Measurements from ENCODE around the gene CAMK2N2. TPM values are rescaled to one million over a fixed set of nuclear protein-coding genes. Genes with fewer than 3 reads are reported as not detected.

Gene CAMK2N2
- total and polyA plus RNA-seq, 2 donors (not counting 1 experiment from before 2014, with no cell fraction given) = not detected

DNA sequence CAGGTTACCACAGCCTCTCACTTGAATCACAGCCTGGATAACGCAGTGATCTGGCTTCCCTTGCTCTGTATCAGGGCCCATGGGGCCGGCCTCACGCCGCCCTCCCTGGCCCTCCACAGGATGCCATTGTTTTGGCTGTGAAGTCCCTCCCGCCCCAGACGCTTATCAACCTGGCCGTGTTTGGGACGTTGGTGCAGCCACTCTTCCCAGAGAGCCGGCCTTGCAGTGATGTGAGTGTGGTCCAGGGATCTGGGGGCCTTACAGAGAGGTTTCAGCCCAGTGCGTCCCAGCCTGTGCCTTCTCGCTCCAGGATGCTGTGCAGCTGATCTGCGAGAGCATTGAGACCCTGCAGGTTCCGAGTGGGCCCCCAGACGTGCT is 25.3 kb downstream of the CAMK2N2 start:
- intact Hi-C loops (cut with micrococcal nuclease) = no loop called here
- Histone ChIP-seq H3K79me2 (ENCODE audit: control insufficient read depth, insufficient read depth, low read length) (no peaks in the 10 kb centered on the region), H3K27me3 (replicated peaks in 1 of 4; ENCODE audit: control extremely low read depth in 1 of 4, control insufficient read depth in 3 of 4, insufficient read depth in 4 of 4, low read length in 3 of 4) (peaks cover 0 to 37% (median 21%) of the 10 kb centered on the region in 4 experiments), H3K9ac (ENCODE audit: low read length) (no peak overlapping the region), H3K4me1 (ENCODE audit: control insufficient read depth in 2 of 2, insufficient read depth in 2 of 2, low read length in 2 of 2) (peaks cover 0 to 5% of the 10 kb centered on the region in 2 donors), H3K9me3 (ENCODE audit: control extremely low read depth in 1 of 3, control insufficient read depth in 2 of 3, insufficient read depth in 1 of 3, low read length in 2 of 3) (no peaks in the 10 kb centered on the region), H4K20me1 (ENCODE audit: control insufficient read depth, insufficient read depth, low read length, poor library complexity, severe bottlenecking) (no peaks in the 10 kb centered on the region), H2AFZ (ENCODE audit: insufficient read depth, low read depth, low read length, poor library complexity, severe bottlenecking) (no peak overlapping the region), H3K4me2 (replicated peaks; ENCODE audit: low read depth, low read length, poor library complexity, severe bottlenecking) (no peak overlapping the region), H3K36me3 (replicated peaks in 1 of 2; ENCODE audit: control extremely low read depth in 1 of 2, control insufficient read depth in 1 of 2, extremely low read depth in 1 of 2, insufficient read depth in 2 of 2, low read length in 1 of 2) (no peaks in the 10 kb centered on the region), H3K4me3 (ENCODE audit: control extremely low read depth in 1 of 5, extremely low read depth in 1 of 5, insufficient read depth in 1 of 5, low read depth in 2 of 5, low read length in 4 of 5) (no peak overlapping the region), H3K27ac (ENCODE audit: low read length in 2 of 2) (no peak overlapping the region)
- peaks cover 7% of the 10 kb centered on the region for H3K4me1 Mint-ChIP-seq
- ChIA-PET POLR2A (no interaction called here), CTCF (interaction anchor here (1.7 to 2.9 kb wide), 2 partner anchors 8 to 14 kb away, joined by 7 to 9 read pairs; partner anchors contain the start of gene EEF1AKMT4)
- 89% methylated on average over 14 of the region's 14 CpGs for WGBS (ENCODE audit: insufficient coverage)
- TF ChIP-seq EZH2 (IDR thresholded peaks at IDR 0.05; ENCODE audit: borderline replicate concordance, insufficient read depth, low read depth, low read length, poor library complexity, severe bottlenecking) = no peak
- TF ChIP-seq CTCF (IDR thresholded peaks at IDR 0.05) = no peak
- no peak for DNase-seq
- H3K9me3 Mint-ChIP-seq (ENCODE audit: insufficient read depth) = no peaks in the 10 kb centered on the region
- H3K27ac Mint-ChIP-seq = no peak overlapping the region
- no peak overlapping the region for H3K4me3 Mint-ChIP-seq
- ATAC-seq (ENCODE audit: low read depth) = no peak
- peaks cover 25% of the 10 kb centered on the region for H3K27me3 Mint-ChIP-seq

DNA sequence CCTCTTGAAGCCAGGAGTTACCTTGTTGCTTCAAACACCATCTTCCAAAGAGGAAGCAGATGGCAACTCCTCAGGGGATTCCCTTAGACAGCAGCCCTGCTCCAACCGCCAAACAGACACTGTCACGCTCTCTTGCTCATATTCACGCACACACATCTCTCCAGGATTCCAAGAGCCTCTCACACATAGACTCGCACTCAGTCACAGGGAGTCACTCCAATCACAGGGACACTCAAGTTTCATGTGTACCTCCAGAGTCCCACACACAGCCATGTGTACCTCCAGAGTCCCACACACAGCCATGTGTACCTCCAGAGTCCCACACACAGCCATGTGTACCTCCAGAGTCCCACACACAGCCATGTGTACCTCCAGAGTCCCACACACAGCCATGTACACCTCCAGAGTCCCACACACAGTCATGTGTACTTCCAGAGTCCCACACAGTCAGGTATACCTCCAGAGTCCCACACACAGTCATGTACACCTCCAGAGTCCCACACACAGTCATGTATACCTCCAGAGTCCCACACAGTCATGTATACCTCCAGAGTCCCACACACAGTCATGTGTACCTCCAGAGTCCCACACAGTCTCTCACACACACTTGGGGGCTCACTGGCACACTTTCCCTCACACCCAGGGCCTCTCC is 25.8 kb downstream of the CAMK2N2 start:
- H3K79me2 ChIP-seq (ENCODE audit: control insufficient read depth, insufficient read depth, low read length) = no peaks in the 10 kb centered on the region
- ATAC-seq (ENCODE audit: low read depth) (no peak), DNase-seq (no peak)
- peaks cover 9% of the 10 kb centered on the region for H3K4me1 Mint-ChIP-seq
- ChIA-PET CTCF (interaction anchor here (1.7 kb wide), 1 partner anchor 8 kb away, joined by 7 read pairs; no protein-coding TSS in a partner anchor), POLR2A (no interaction called here)
- no peak overlapping the region for H3K4me3 ChIP-seq (ENCODE audit: control extremely low read depth in 1 of 5, extremely low read depth in 1 of 5, insufficient read depth in 1 of 5, low read depth in 2 of 5, low read length in 4 of 5)
- no peak overlapping the region for H3K27ac ChIP-seq (ENCODE audit: low read length in 2 of 2)
- peaks cover 27% of the 10 kb centered on the region for H3K27me3 Mint-ChIP-seq
- no peak overlapping the region for H2AFZ ChIP-seq (ENCODE audit: insufficient read depth, low read depth, low read length, poor library complexity, severe bottlenecking)
- no peaks in the 10 kb centered on the region for H3K9me3 ChIP-seq (ENCODE audit: control extremely low read depth in 1 of 3, control insufficient read depth in 2 of 3, insufficient read depth in 1 of 3, low read length in 2 of 3)
- peaks cover 0 to 10% of the 10 kb centered on the region in 2 donors for H3K4me1 ChIP-seq (ENCODE audit: control insufficient read depth in 2 of 2, insufficient read depth in 2 of 2, low read length in 2 of 2)
- TF ChIP-seq EZH2 (IDR thresholded peaks at IDR 0.05; ENCODE audit: borderline replicate concordance, insufficient read depth, low read depth, low read length, poor library complexity, severe bottlenecking) (no peak), CTCF (IDR thresholded peaks at IDR 0.05) (no peak)
- H3K9me3 Mint-ChIP-seq (ENCODE audit: insufficient read depth) = no peaks in the 10 kb centered on the region
- no peak overlapping the region for H3K4me2 ChIP-seq (replicated peaks; ENCODE audit: low read depth, low read length, poor library complexity, severe bottlenecking)
- intact Hi-C loops (cut with micrococcal nuclease) = no loop called here
- no peaks in the 10 kb centered on the region for H3K36me3 ChIP-seq (replicated peaks in 1 of 2; ENCODE audit: control extremely low read depth in 1 of 2, control insufficient read depth in 1 of 2, extremely low read depth in 1 of 2, insufficient read depth in 2 of 2, low read length in 1 of 2)
- 58% methylated on average over 4 of the region's 4 CpGs for WGBS (ENCODE audit: insufficient coverage)
- no peak overlapping the region for H3K9ac ChIP-seq (ENCODE audit: low read length)
- H3K27me3 ChIP-seq (replicated peaks in 1 of 4; ENCODE audit: control extremely low read depth in 1 of 4, control insufficient read depth in 3 of 4, insufficient read depth in 4 of 4, low read length in 3 of 4) = peaks cover 0 to 40% (median 23%) of the 10 kb centered on the region in 4 experiments
- no peak overlapping the region for H3K27ac Mint-ChIP-seq
- H3K4me3 Mint-ChIP-seq = no peak overlapping the region
- H4K20me1 ChIP-seq (ENCODE audit: control insufficient read depth, insufficient read depth, low read length, poor library complexity, severe bottlenecking) = no peaks in the 10 kb centered on the region
